ENCODE results near the gene PNCK.

DNA sequence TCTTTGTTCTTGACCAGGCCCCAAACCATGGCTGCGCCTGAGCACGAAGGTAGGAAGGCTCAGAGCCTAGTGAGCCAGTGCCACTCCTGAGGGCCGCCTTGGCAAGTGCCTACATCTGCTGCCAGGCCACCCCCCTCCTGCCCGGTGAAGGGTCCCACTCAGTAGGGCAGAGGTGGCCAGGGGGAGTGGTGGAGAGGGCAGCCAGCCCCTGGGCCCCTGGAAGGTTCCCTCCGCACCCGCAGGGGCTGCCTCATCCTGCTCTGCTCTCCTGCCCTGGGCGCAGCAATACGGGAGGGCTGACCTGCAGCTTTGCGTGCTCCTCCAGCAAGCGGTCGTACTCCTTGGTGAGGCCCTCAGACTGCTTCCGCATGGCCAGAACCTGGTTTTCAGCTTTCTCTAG lies 28.1 kb upstream of the PNCK start:
- no peak for TF ChIP-seq CHCHD3 (CRISPR knock-in tag; IDR thresholded peaks at IDR 0.05)
- TF ChIP-seq, protein P1, sequence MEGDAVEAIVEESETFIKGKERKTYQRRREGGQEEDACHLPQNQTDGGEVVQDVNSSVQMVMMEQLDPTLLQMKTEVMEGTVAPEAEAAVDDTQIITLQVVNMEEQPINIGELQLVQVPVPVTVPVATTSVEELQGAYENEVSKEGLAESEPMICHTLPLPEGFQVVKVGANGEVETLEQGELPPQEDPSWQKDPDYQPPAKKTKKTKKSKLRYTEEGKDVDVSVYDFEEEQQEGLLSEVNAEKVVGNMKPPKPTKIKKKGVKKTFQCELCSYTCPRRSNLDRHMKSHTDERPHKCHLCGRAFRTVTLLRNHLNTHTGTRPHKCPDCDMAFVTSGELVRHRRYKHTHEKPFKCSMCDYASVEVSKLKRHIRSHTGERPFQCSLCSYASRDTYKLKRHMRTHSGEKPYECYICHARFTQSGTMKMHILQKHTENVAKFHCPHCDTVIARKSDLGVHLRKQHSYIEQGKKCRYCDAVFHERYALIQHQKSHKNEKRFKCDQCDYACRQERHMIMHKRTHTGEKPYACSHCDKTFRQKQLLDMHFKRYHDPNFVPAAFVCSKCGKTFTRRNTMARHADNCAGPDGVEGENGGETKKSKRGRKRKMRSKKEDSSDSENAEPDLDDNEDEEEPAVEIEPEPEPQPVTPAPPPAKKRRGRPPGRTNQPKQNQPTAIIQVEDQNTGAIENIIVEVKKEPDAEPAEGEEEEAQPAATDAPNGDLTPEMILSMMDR (CRISPR knock-in tag; IDR thresholded peaks at IDR 0.05), result no peak
- TF ChIP-seq POLR2AphosphoS5 (IDR thresholded peaks at IDR 0.05; ENCODE audit: low read depth, low read length), result no peak
- no peak for TF ChIP-seq SSRP1 (CRISPR knock-in tag; IDR thresholded peaks at IDR 0.05)
- TF ChIP-seq, protein P2, sequence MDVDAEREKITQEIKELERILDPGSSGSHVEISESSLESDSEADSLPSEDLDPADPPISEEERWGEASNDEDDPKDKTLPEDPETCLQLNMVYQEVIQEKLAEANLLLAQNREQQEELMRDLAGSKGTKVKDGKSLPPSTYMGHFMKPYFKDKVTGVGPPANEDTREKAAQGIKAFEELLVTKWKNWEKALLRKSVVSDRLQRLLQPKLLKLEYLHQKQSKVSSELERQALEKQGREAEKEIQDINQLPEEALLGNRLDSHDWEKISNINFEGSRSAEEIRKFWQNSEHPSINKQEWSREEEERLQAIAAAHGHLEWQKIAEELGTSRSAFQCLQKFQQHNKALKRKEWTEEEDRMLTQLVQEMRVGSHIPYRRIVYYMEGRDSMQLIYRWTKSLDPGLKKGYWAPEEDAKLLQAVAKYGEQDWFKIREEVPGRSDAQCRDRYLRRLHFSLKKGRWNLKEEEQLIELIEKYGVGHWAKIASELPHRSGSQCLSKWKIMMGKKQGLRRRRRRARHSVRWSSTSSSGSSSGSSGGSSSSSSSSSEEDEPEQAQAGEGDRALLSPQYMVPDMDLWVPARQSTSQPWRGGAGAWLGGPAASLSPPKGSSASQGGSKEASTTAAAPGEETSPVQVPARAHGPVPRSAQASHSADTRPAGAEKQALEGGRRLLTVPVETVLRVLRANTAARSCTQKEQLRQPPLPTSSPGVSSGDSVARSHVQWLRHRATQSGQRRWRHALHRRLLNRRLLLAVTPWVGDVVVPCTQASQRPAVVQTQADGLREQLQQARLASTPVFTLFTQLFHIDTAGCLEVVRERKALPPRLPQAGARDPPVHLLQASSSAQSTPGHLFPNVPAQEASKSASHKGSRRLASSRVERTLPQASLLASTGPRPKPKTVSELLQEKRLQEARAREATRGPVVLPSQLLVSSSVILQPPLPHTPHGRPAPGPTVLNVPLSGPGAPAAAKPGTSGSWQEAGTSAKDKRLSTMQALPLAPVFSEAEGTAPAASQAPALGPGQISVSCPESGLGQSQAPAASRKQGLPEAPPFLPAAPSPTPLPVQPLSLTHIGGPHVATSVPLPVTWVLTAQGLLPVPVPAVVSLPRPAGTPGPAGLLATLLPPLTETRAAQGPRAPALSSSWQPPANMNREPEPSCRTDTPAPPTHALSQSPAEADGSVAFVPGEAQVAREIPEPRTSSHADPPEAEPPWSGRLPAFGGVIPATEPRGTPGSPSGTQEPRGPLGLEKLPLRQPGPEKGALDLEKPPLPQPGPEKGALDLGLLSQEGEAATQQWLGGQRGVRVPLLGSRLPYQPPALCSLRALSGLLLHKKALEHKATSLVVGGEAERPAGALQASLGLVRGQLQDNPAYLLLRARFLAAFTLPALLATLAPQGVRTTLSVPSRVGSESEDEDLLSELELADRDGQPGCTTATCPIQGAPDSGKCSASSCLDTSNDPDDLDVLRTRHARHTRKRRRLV (CRISPR knock-in tag; IDR thresholded peaks at IDR 0.05), result no peak
- TF ChIP-seq FOXM1 (CRISPR knock-in tag; IDR thresholded peaks at IDR 0.05), result no peak

Measured in HepG2 (cell line).